Endodermal cell (in vitro differentiated cells): ENCODE data around the gene OR5AL1. TPM values are rescaled to one million over a fixed set of nuclear protein-coding genes. Genes with fewer than 3 reads are reported as not detected.
"Not testable (repeated sequence)": the region's sequence is repeated elsewhere in the genome, so short reads cannot be mapped to it uniquely, and the experiment has no call there.

Source experiments
- DNase-seq: peaks from one replicate; pipeline ENCODE4 v3.0.0-alpha.2; 2017
- H3K27ac ChIP-seq: 2 replicates; pipeline ENCODE4 v1.5.1; 2013; ENCODE audit warnings: mild to moderate bottlenecking, low read depth, low read length, moderate library complexity
- H3K27me3 ChIP-seq: 2 replicates; pipeline ENCODE4 v1.6.1; 2013; ENCODE audit warnings: mild to moderate bottlenecking, low read length, moderate library complexity; ENCODE audit not compliant: insufficient read depth, control insufficient read depth, poor library complexity, severe bottlenecking
- H3K36me3 ChIP-seq: 2 replicates; pipeline ENCODE4 v1.7.0; 2013; ENCODE audit warnings: mild to moderate bottlenecking, low read length, moderate library complexity; ENCODE audit not compliant: control insufficient read depth, insufficient read depth
- H3K4me1 ChIP-seq: one replicate; pipeline ENCODE4 v1.7.0; 2013; ENCODE audit warnings: low read length; ENCODE audit not compliant: control insufficient read depth, insufficient read depth
- H3K4me3 ChIP-seq: 2 replicates; pipeline ENCODE4 v1.5.1; 2013; ENCODE audit warnings: mild to moderate bottlenecking, low read length, moderate library complexity
- H3K9ac ChIP-seq: 2 replicates; pipeline ENCODE4 v1.6.1; 2013; ENCODE audit warnings: mild to moderate bottlenecking, low read length, moderate library complexity; ENCODE audit not compliant: poor library complexity, severe bottlenecking; ENCODE audit errors: extremely low read depth
- H3K9me3 ChIP-seq: 2 replicates; pipeline ENCODE4 v1.6.1; 2013; ENCODE audit warnings: mild to moderate bottlenecking, low read length, moderate library complexity; ENCODE audit not compliant: control insufficient read depth
- H3K27ac Mint-ChIP-seq: 2 replicates; pipeline ENCODE4 v1.8.0; 2020; ENCODE audit warnings: mixed read lengths
- H3K27me3 Mint-ChIP-seq: 2 replicates; pipeline ENCODE4 v1.8.0; 2021; ENCODE audit warnings: mild to moderate bottlenecking, mixed read lengths; ENCODE audit not compliant: insufficient read depth
- H3K36me3 Mint-ChIP-seq: 2 replicates; pipeline ENCODE4 v1.8.0; 2020; ENCODE audit warnings: low read depth, mixed read lengths
- H3K4me1 Mint-ChIP-seq: 2 replicates; pipeline ENCODE4 v1.8.0; 2020; ENCODE audit warnings: mixed read lengths
- H3K4me3 Mint-ChIP-seq: 2 replicates; pipeline ENCODE4 v1.8.0; 2020; ENCODE audit warnings: mild to moderate bottlenecking, moderate library complexity, mixed read lengths
- H3K9me3 Mint-ChIP-seq: 2 replicates; pipeline ENCODE4 v1.8.0; 2020; ENCODE audit warnings: mild to moderate bottlenecking, mixed read lengths
- WGBS, 2 experiments: methylation state at CpG; one replicate each; pipeline versions ENCODE4 v1.1.5 to v1.1.7; 2013; ENCODE audit warnings: missing lambda C conversion rate in 2 of 2, mixed read lengths in 1 of 2; ENCODE audit not compliant: insufficient coverage in 1 of 2, insufficient read length in 1 of 2; 5-methylcytosine and 5-hydroxymethylcytosine counted together
- total RNA-seq, 2 donors: library from RNA; stranded (reverse); fragmentation: NEBNext Ultra II Directional in 1 of 2; extraction: Animal tissue kit (Norgen Biotek cat#: 25700) in 1 of 2; gene quantifications; 2 replicates in 1 of 2; 3 replicates in 1 of 2; pipeline ENCODE4 v1.2.1, GENCODE V29; 2021
- TF ChIP-seq, protein P1 (sequence below): fragments of 200-600 bp; sonication (generic); conservative IDR thresholded peaks from 2 replicates; pipeline ENCODE4 v1.5.0; 2021; ENCODE audit warnings: antibody characterized with exemption, mild to moderate bottlenecking

The OR5AL1 gene
- total RNA-seq, 2 donors from 2014 or later, result not detected

GRCh38 chr11:56394381-56394780 lies 18.1 kb upstream of the OR5AL1 start:
- no peak overlapping the region for H3K27ac ChIP-seq
- Mint-ChIP-seq H3K4me1 (no peaks in the 10 kb centered on the region), H3K9me3 (no peaks in the 10 kb centered on the region), H3K27me3 (no peaks in the 10 kb centered on the region), H3K4me3 (no peak overlapping the region), H3K27ac (no peak overlapping the region), H3K36me3 (no peaks in the 10 kb centered on the region)
- H3K4me1 ChIP-seq, result no peaks in the 10 kb centered on the region
- no peaks in the 10 kb centered on the region for H3K27me3 ChIP-seq
- H3K4me3 ChIP-seq, result no peak overlapping the region
- H3K9ac ChIP-seq, result no peak overlapping the region
- H3K9me3 ChIP-seq, result no peaks in the 10 kb centered on the region
- 94 to 95% methylated on average over 3 of the region's 3 CpGs for WGBS, 2 experiments
- no peaks in the 10 kb centered on the region for H3K36me3 ChIP-seq
- DNase-seq, result no peak
- TF ChIP-seq, protein P1, sequence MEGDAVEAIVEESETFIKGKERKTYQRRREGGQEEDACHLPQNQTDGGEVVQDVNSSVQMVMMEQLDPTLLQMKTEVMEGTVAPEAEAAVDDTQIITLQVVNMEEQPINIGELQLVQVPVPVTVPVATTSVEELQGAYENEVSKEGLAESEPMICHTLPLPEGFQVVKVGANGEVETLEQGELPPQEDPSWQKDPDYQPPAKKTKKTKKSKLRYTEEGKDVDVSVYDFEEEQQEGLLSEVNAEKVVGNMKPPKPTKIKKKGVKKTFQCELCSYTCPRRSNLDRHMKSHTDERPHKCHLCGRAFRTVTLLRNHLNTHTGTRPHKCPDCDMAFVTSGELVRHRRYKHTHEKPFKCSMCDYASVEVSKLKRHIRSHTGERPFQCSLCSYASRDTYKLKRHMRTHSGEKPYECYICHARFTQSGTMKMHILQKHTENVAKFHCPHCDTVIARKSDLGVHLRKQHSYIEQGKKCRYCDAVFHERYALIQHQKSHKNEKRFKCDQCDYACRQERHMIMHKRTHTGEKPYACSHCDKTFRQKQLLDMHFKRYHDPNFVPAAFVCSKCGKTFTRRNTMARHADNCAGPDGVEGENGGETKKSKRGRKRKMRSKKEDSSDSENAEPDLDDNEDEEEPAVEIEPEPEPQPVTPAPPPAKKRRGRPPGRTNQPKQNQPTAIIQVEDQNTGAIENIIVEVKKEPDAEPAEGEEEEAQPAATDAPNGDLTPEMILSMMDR, result no peak

DNA sequence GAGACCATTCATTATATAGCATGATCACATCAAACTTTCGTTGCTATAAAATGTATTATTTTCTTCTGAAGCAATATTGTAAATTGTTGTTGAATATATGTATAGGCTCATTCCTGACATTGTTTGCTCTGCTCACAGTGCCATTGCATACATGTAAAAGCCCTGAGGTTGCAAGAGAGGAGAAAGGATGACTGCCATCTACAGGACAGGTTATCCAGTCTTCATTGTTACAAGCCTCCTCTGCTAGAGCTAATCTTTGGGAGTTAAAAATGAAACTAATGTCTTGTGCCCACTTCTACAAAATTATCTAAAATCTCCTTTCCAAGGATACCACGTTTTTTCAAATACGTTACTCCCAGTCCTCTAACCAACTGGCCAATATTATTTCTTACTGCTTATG lies 16.4 kb upstream of the OR5AL1 start:
- Mint-ChIP-seq H3K9me3 (no peaks in the 10 kb centered on the region), H3K27me3 (no peaks in the 10 kb centered on the region), H3K4me3 (no peak overlapping the region), H3K27ac (no peak overlapping the region), H3K4me1 (no peaks in the 10 kb centered on the region), H3K36me3 (no peaks in the 10 kb centered on the region)
- no peaks in the 10 kb centered on the region for H3K27me3 ChIP-seq
- no peaks in the 10 kb centered on the region for H3K9me3 ChIP-seq
- no peak for DNase-seq
- no peak overlapping the region for H3K4me3 ChIP-seq
- no peaks in the 10 kb centered on the region for H3K4me1 ChIP-seq
- no peak overlapping the region for H3K27ac ChIP-seq
- TF ChIP-seq, protein P1, result peak; percentile 74
- no peak overlapping the region for H3K9ac ChIP-seq
- H3K36me3 ChIP-seq, result no peaks in the 10 kb centered on the region
- 68 to 75% methylated on average over 2 of the region's 3 CpGs for WGBS, 2 experiments

DNA sequence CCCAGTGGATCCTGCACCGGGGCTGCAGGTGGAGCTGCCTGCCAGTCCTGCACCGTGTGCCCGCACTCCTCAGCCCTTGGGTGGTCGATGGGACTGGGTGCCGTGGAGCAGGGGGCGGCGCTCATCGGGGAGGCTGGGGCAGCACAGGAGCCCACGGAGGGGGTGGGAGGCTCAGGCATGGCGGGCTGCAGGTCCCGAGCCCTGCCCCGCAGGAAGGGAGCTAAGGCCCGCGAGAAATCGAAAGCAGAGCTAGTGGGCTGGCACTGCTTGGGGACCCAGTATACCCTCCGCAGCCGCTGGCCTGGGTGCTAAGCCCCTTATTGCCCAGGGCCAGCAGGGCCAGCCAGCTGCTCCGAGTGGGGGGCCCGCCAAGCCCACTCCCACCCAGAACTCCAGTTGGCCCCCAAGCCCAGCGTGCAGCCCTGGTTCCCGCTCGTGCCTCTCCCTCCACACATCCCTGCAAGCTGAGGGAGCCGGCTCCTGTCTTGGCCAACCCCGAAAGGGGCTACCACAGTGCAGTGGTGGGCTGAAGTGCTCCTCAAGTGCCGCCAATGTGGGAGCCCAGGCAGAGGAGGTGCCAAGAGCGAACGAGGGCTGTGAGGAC lies 10.5 kb upstream of the OR5AL1 start:
- H3K4me3 Mint-ChIP-seq, H3K27ac Mint-ChIP-seq, DNase-seq: not testable (repeated sequence)

GRCh38 chr11:56404393-56404792 lies 8.1 kb upstream of the OR5AL1 start:
- no peaks in the 10 kb centered on the region for H3K27me3 ChIP-seq
- no peak overlapping the region for H3K27ac ChIP-seq
- no peaks in the 10 kb centered on the region for H3K4me1 ChIP-seq
- no peaks in the 10 kb centered on the region for H3K27me3 Mint-ChIP-seq
- TF ChIP-seq, protein P1, result no peak
- no peaks in the 10 kb centered on the region for H3K36me3 ChIP-seq
- WGBS, 2 experiments, result 98 to 100% methylated on average over 2 of the region's 2 CpGs
- no peaks in the 10 kb centered on the region for H3K4me1 Mint-ChIP-seq
- no peaks in the 10 kb centered on the region for H3K36me3 Mint-ChIP-seq
- H3K9me3 ChIP-seq, result no peaks in the 10 kb centered on the region
- peaks cover 4% of the 10 kb centered on the region for H3K9me3 Mint-ChIP-seq
- no peak overlapping the region for H3K27ac Mint-ChIP-seq
- H3K9ac ChIP-seq, result no peak overlapping the region
- H3K4me3 Mint-ChIP-seq, result no peak overlapping the region
- no peak for DNase-seq
- no peak overlapping the region for H3K4me3 ChIP-seq

More for the DNA sequence above, 10.5 kb upstream of the OR5AL1 start:
- H3K36me3 ChIP-seq, H3K9ac ChIP-seq, H3K9me3 ChIP-seq, H3K4me1 Mint-ChIP-seq, H3K27me3 Mint-ChIP-seq, H3K4me1 ChIP-seq, H3K36me3 Mint-ChIP-seq, H3K27me3 ChIP-seq, H3K4me3 ChIP-seq, H3K27ac ChIP-seq, H3K9me3 Mint-ChIP-seq: not testable (repeated sequence)
- WGBS, 2 experiments, result 90 to 100% methylated on average over 6 to 27 of the region's 27 CpGs
